Liver (tissue), 3 donors: ENCODE data around the gene ANKRD17.

Source experiments
- EGR1 ChIP-seq, 2 donors: IDR thresholded peaks; 2 replicates each; pipeline ENCODE4 v1.6.1; 2016 to 2018; ENCODE audit warnings: antibody characterized with exemption in 2 of 2, low read depth in 2 of 2
- GABPA ChIP-seq, 2 donors: IDR thresholded peaks in 1 of 2; conservative IDR thresholded peaks in 1 of 2; 2 replicates each; pipeline ENCODE4 v1.6.1; 2016; ENCODE audit warnings: antibody characterized with exemption in 2 of 2, mild to moderate bottlenecking in 1 of 2, moderate library complexity in 1 of 2
- TAF1 ChIP-seq: conservative IDR thresholded peaks from 2 replicates; pipeline ENCODE4 v1.6.1; 2016; ENCODE audit warnings: antibody characterized with exemption, mild to moderate bottlenecking
- YY1 ChIP-seq: IDR thresholded peaks from 2 replicates; pipeline ENCODE4 v1.6.1; 2016; ENCODE audit warnings: antibody characterized with exemption, mild to moderate bottlenecking
- TF ChIP-seq, protein P1 (sequence below): fragments of 150-350 bp; IDR thresholded peaks from 2 replicates; pipeline ENCODE4 v1.5.1; 2017; ENCODE audit warnings: improper control_type of control experiment, low read depth, low read length; ENCODE audit not compliant: missing input control
- TF ChIP-seq, protein P2 (sequence below): IDR thresholded peaks from 2 replicates; pipeline ENCODE4 v1.6.1; 2016; ENCODE audit warnings: antibody characterized with exemption
- donor health status: healthy.
- donor health status: healthy.

DNA sequence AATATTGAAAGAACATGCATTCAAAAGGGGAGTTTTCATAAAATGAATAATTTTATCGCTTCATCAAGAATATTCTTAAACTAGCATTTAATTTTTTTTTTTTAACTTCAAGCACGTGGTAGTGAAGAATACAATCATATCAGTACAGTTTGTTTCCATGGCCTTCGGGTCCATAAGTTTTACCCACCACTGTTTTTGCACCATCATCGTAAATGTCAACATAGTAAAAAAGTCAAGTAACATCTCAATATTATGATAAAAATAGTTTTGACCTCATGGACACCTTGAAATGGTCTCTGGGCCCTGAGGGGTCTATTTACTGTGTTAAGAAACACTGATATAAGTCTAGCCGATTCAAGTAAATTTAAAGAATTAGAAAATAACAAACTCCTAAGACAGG is 80.2 kb downstream of the ANKRD17 start:
- TF ChIP-seq GABPA (IDR thresholded peaks at IDR 0.05 in 1 of 2, conservative IDR thresholded peaks at IDR 0.05 in 1 of 2) (no peak), TAF1 (no peak), EGR1 (IDR thresholded peaks at IDR 0.05; ENCODE audit: low read depth in 2 of 2) (no peak), YY1 (no peak)
- TF ChIP-seq, protein P1, sequence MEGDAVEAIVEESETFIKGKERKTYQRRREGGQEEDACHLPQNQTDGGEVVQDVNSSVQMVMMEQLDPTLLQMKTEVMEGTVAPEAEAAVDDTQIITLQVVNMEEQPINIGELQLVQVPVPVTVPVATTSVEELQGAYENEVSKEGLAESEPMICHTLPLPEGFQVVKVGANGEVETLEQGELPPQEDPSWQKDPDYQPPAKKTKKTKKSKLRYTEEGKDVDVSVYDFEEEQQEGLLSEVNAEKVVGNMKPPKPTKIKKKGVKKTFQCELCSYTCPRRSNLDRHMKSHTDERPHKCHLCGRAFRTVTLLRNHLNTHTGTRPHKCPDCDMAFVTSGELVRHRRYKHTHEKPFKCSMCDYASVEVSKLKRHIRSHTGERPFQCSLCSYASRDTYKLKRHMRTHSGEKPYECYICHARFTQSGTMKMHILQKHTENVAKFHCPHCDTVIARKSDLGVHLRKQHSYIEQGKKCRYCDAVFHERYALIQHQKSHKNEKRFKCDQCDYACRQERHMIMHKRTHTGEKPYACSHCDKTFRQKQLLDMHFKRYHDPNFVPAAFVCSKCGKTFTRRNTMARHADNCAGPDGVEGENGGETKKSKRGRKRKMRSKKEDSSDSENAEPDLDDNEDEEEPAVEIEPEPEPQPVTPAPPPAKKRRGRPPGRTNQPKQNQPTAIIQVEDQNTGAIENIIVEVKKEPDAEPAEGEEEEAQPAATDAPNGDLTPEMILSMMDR: no peak
- TF ChIP-seq, protein P2, sequence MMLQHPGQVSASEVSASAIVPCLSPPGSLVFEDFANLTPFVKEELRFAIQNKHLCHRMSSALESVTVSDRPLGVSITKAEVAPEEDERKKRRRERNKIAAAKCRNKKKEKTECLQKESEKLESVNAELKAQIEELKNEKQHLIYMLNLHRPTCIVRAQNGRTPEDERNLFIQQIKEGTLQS: no peak
